GM23248 (cell line): ENCODE results near the gene MRM2.

Experiments used
- EZH2 ChIP-seq: fragments of 200-600 bp; sonication (generic); IDR thresholded peaks from 2 replicates; pipeline ENCODE4 v1.6.1; 2018; ENCODE audit warnings: antibody characterized with exemption, mild to moderate bottlenecking; ENCODE audit not compliant: insufficient read depth, poor library complexity, severe bottlenecking
- EZH2phosphoT487 ChIP-seq: fragments of 200-600 bp; sonication (generic); IDR thresholded peaks from 2 replicates; pipeline ENCODE4 v1.6.1; 2018; ENCODE audit warnings: antibody characterized with exemption, moderate library complexity, mild to moderate bottlenecking, low read depth; ENCODE audit not compliant: insufficient read depth

DNA sequence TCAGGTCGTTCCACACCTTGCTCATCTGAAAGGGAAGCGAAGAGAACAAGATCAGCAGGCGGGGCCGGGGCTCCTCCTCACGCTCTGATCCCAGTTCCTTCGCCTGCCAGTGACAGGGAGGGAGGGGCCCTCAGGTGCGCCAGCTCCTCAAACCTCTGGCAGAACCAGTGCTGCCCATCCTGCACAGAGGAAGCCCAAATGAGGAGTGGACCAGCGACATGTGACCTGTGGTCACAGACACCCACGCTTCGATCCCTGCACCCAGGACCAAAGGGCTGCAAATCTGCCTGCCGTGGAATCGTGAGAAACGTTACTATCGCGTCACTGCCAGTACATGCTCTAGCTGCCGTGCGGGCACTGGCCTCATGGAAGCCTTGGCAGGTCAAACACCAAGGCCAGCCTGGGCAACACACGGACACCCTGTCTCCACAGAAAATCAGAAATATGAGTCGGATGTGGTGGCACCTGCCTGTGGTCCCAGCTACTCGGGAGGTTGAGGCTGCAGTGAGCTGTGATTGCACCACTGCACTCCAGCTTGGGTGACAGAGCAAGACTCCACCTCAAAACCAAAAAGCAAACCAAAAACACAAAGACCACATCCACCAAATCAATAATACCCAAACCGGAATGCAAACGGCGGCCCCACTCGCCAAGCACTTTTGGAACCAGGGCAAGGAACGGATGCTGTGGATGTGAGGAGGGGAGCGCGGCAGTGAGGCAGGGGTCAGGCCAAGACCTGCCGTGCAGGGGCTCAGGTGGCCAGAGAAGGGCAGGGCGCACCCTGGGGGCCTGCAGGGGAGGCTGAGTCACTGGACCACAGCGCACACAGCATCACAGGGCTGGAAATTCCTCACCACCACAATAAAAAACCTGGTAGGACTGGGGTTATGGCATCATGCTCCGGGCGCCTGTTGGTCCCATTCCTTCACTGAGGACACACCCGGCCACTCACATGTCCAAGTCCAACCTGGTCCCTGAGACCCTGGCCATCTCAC, 13.4 kb upstream of the MRM2 start:
- TF ChIP-seq EZH2phosphoT487 (no peak), EZH2 (no peak)
